GM12872 (cell line): ENCODE results near the gene MVB12B.

Experiments
- TF ChIP-seq, protein P1 (sequence below): IDR thresholded peaks from 3 replicates; pipeline ENCODE4 v1.5.1; 2011; ENCODE audit warnings: low read depth, mild to moderate bottlenecking, low read length, moderate library complexity; ENCODE audit not compliant: insufficient read depth

MVB12B gene

DNA sequence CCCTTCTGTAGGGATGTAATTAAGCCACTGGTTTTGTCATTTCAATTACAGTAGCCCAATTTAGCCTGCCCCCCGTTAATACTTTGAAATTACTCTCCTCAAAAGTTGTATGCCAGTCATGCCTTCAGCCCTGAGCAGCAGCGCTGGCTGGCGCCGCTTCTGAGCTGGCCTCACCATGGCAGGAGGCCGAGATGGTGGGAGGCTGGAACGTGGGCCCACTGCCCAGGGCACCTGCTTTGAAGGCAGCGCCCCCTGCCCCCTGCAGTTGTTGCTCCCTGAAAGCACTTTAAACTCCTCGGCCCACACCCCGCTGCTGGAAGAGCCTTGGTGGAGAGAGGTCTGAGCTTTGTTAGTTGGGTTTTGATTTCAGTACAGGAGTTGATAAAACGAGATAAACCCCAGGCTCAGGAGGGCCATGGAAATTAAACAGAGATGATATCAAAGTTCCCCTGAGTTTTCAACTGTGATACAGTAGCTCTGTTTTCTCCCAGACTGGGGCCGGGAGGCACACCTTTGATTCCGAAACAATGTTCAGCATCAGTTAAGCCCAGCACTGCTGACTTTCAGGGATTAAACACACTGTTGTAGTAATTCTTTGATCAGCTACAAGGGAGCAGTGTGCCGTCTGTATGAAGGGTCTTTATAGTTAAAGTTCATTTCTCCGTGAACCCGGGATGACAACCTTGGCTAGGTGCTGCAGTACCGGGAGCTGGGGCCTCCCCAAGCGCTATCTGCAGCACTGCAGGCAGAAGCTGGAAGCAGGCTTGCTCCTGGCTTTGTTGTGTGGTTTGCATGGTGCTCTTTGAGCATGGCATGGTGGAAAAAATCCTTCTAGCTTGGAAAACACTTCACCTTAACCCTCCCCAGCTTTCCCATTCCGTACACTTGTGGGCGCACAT, 9.5 kb downstream of the MVB12B start:
- TF ChIP-seq, protein P1, sequence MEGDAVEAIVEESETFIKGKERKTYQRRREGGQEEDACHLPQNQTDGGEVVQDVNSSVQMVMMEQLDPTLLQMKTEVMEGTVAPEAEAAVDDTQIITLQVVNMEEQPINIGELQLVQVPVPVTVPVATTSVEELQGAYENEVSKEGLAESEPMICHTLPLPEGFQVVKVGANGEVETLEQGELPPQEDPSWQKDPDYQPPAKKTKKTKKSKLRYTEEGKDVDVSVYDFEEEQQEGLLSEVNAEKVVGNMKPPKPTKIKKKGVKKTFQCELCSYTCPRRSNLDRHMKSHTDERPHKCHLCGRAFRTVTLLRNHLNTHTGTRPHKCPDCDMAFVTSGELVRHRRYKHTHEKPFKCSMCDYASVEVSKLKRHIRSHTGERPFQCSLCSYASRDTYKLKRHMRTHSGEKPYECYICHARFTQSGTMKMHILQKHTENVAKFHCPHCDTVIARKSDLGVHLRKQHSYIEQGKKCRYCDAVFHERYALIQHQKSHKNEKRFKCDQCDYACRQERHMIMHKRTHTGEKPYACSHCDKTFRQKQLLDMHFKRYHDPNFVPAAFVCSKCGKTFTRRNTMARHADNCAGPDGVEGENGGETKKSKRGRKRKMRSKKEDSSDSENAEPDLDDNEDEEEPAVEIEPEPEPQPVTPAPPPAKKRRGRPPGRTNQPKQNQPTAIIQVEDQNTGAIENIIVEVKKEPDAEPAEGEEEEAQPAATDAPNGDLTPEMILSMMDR = no peak

DNA sequence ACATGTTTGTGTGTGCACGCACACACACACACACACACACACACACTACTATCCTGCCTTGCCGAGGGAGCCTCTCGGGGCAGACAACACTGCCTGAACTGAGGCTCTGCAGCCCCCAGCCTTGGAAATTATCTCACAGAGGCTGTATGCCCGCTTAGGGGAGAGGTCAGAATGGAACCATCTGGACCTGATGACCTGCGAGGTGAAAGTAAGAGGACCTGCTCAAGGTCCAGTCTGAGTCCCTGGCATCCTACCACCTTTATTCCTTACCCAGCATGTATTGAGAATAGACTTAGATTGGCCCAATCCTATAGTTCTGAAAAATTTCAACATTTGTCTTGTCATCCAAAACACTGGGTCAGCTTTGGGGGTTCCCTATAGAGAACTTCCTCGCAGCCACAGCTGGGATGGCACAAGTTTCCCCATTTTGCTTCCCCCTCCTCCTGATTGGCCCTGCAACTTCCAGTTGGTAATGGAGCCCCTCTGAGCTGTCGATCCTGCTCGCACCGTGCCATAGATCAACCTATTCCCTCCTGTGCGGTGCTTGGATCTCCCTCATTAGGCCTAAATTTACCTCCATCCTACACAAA, 10.2 kb downstream of the MVB12B start:
- TF ChIP-seq, protein P1 = no peak

DNA sequence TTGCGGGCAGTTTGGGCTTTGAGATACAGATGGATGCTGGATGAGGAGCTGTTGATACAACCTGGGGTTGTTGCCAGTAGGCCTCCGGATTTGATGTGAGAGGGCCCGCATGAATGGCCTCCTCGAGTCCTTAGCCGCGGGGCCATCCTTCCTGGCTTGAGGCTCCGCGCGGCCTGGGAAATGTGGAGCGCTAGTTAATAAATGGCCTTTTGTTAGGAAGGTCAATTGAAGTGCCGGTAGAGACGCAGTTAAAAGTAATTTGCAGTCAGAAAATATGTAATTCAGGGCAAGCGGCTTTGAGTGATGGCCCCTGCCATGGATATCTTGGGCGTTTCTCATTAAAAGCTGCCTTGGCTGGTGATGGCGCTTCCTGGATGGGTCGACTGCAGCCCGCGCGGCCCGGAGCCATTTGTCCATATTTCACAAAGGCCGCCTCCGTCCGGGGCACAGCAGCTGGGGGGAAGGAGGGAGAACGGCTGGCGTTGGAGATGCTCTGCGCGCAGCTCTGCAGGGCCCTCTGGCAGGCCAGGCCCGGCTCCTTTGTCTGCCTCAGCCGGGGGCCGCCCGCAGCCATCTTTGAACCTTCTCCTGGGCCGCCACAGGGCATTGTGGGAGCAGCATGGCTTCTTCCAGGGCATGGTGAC, 11.2 kb downstream of the MVB12B start:
- TF ChIP-seq, protein P1 = no peak

DNA sequence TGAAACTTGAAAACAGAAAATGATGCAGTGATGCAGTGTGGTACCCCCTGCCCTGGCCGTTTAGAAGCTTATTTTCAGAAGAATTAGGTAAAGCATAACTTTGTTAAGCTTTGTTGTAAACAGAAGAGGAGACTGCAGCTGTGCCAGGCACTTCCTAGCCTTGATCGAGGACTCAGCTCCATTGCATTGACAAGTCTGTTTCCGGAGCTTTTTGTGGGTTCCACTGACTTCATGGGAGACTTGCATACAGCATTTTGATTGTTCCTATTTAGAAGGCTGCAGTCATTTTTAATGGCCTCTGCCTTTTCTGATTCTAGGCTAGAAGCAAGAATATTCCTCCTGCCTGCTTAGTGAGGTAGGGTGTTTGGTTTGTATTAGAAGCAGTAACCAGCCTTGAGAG, 12.3 kb downstream of the MVB12B start:
- TF ChIP-seq, protein P1 = no peak

DNA sequence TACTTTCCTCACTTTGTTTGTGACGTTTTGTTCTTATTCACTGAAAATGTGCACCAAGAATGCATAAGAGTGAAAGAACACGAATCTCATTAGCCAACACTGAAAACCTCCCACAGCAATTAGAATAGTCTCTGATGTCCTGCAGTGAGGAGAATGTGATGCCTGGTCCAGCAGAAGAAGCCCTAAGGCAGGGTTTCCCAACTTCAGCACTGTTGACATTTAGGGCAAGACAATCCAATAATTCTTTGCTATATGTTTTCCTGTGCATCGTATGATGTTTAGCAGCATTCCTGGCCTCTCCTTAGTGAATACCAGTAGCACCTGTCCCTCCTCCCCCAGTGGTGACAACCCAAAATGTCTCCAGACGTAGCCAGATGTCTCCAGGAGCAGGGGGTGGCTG, 14.8 kb downstream of the MVB12B start:
- TF ChIP-seq, protein P1 = no peak

DNA sequence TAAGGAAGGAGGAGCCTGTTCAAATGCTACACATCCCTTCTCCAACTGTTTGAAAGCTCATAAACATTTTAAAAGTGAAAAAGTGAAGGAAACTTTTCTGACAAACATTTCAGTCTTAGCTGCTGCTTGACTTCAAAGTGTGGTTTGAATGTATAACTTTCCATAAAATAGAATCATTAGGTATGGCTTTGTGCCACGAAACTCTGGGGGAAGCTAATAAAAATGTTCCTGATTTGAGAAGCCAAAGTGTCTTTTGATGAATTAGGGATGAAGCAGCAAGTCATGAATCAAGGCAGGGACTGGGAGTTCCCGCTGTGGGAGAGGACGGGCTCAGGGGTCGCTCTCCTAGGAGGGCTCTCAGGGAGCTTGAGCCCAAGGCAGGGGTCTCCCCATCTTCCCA, 15.3 kb downstream of the MVB12B start:
- TF ChIP-seq, protein P1 = no peak

DNA sequence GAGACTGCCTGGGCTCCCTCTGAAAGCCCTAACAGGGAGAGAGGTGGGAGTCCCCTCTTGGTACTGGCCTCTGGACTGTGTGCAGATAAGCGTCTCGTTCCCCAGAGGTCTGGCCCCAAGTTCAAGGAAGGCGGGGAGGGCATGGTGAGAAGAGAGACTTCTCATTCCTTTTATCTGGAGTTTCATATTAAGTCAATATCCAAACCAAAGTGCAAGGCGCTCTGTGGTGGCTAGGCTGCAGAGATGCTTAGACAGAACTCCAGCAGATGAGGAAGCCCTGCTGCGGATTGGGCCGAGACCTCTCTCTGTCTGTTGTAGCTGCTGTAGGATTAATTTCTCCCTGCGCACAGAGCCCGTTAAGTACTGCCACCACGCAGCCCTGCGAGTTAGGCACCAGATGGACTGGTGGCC, 16.0 kb downstream of the MVB12B start:
- TF ChIP-seq, protein P1 = no peak
